ENCODE data around the gene USP34.

GRCh38 chr2:61378281-61378680, 92.6 kb downstream of the USP34 start:
- no peak for TF ChIP-seq ETS1 (IDR thresholded peaks at IDR 0.05)
- no peak for TF ChIP-seq CTCF (conservative IDR thresholded peaks at IDR 0.05; ENCODE audit: low read depth in 2 of 2)
- no peak for TF ChIP-seq EZH2 (IDR thresholded peaks at IDR 0.05; ENCODE audit: low read depth, unreplicated experiment)
- no peak for TF ChIP-seq EZH2phosphoT487 (IDR thresholded peaks at IDR 0.05; ENCODE audit: unreplicated experiment)
- TF ChIP-seq REST (IDR thresholded peaks at IDR 0.05; ENCODE audit: unreplicated experiment), result no peak
